C4-2B (cell line): Measurements from ENCODE around the gene LAMTOR4.
"Not testable (repeated sequence)": the region's sequence is repeated elsewhere in the genome, so short reads cannot be mapped to it uniquely, and the experiment has no call there.

ENCODE experiments used
- H3K27ac ChIP-seq: fragments of 450-650 bp; 2 replicates; pipeline ENCODE4 v1.5.1; 2017
- ZFX ChIP-seq: fragments of 450-650 bp; IDR thresholded peaks from 2 replicates; pipeline ENCODE4 v1.6.1; 2017
- TF ChIP-seq, protein P1 (sequence below): fragments of 450-650 bp; conservative IDR thresholded peaks from 2 replicates; pipeline ENCODE4 v1.5.1; 2017; ENCODE audit warnings: mild to moderate bottlenecking

Gene LAMTOR4

DNA sequence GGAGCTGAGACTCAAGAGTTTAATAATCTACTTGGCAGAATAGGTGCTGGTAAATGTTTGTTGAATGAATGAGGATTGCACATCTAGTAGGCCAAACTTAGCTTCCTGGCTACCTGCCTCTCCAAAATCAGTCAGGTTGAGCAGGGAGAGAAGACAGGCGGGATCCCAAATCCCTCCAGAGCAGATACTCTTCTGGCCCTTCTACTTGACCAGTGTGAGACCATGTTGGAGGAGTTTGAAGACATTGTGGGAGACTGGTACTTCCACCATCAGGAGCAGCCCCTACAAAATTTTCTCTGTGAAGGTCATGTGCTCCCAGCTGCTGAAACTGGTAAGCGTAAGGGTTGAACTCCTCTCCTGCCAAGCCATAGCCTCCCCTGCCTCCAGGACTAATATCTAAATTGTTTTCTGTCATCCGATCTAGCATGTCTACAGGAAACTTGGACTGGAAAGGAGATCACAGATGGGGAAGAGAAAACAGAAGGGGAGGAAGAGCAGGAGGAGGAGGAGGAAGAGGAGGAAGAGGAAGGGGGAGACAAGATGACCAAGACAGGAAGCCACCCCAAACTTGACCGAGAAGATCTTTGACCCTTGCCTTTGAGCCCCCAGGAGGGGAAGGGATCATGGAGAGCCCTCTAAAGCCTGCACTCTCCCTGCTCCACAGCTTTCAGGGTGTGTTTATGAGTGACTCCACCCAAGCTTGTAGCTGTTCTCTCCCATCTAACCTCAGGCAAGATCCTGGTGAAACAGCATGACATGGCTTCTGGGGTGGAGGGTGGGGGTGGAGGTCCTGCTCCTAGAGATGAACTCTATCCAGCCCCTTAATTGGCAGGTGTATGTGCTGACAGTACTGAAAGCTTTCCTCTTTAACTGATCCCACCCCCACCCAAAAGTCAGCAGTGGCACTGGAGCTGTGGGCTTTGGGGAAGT lies 24.2 kb upstream of the LAMTOR4 start:
- no peak overlapping the region for H3K27ac ChIP-seq
- no peak for TF ChIP-seq ZFX
- TF ChIP-seq, protein P1, sequence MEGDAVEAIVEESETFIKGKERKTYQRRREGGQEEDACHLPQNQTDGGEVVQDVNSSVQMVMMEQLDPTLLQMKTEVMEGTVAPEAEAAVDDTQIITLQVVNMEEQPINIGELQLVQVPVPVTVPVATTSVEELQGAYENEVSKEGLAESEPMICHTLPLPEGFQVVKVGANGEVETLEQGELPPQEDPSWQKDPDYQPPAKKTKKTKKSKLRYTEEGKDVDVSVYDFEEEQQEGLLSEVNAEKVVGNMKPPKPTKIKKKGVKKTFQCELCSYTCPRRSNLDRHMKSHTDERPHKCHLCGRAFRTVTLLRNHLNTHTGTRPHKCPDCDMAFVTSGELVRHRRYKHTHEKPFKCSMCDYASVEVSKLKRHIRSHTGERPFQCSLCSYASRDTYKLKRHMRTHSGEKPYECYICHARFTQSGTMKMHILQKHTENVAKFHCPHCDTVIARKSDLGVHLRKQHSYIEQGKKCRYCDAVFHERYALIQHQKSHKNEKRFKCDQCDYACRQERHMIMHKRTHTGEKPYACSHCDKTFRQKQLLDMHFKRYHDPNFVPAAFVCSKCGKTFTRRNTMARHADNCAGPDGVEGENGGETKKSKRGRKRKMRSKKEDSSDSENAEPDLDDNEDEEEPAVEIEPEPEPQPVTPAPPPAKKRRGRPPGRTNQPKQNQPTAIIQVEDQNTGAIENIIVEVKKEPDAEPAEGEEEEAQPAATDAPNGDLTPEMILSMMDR = no peak

DNA sequence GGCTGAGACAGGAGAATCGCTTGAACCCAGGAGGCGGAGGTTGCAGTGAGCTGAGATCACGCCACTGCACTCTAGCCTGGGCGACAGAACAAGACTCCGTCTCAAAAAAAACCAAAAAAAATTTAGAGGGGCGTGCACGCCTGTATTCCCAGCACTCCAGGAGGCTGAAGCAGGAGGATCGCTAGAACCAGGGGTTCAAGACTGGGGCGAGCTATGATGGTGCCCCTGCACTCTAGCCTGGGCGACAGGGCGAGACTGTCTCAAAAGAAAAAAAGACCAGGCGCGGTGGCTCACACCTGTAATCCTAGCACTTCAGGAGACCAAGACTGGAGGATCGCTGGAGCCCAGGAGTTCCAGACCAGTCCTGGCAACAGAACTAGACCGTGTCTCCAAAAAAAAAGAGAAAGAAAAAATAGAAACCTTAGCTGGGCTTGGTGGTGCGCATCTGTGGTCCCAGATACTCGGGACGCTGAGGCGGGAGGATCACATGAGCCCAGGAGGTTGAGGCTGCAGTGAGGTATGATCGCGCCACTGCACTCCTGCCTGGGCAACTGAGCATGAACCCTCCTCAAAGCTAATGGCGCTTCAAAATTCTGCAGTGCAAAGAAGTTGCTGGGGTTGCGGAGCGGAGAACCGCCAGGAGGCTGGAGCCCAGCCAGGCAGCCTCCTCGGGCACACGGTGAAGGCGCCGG lies 22.3 kb upstream of the LAMTOR4 start:
- no peak for TF ChIP-seq ZFX
- TF ChIP-seq, protein P1 = no peak
- peak overlapping the region; percentile 95 for H3K27ac ChIP-seq

DNA sequence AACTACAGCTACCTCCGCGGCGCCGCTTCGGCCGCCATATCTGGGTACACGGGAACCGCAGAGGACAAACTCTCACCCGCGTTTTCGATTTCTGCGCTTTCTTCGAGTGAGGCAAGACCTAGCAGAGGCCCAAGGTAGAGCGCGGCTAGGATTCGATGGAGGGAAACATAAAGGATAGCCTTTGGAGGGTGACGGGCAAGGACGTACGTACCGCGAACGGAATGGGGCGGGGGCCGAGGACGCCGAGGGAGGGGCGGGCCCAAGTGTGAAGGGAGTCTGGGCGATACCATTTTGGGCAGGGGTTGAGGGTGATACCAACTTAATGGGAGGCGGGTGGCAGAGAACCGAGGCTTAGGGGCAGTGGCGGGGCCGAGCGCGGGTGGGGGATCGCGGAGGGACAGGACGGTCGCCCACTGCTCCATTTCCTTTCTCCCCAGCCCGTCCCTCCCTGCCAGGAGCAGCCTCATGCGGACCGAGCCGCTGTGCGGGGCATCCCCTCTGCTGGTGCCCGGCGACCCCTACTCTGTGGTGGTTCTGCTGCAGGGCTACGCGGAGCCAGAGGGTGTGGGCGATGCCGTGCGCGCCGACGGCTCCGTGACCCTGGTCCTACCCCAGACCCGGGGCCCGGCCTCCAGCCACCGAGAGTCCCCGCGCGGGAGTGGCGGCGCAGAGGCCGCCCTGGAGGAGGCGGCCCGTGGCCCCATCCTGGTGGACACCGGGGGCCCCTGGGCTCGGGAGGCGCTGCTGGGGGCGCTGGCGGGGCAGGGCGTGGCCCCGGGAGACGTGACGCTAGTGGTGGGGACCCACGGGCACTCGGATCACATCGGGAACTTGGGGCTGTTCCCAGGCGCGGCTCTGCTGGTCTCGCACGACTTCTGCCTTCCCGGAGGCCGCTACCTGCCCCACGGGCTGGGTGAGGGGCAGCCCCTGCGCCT lies 21.5 kb upstream of the LAMTOR4 start, which contains the start of gene MBLAC1:
Gene MBLAC1, plus strand, starts transcription at position 37 of the 935 bp plus-strand sequence. Its CDS starts 429 bp downstream, at position 466.
- peak; percentile 86; the same call in 1 of the 2 replicates for TF ChIP-seq ZFX
- TF ChIP-seq, protein P1 = no peak
- peak within 1 kb of the TSS; percentile 95 for H3K27ac ChIP-seq

DNA sequence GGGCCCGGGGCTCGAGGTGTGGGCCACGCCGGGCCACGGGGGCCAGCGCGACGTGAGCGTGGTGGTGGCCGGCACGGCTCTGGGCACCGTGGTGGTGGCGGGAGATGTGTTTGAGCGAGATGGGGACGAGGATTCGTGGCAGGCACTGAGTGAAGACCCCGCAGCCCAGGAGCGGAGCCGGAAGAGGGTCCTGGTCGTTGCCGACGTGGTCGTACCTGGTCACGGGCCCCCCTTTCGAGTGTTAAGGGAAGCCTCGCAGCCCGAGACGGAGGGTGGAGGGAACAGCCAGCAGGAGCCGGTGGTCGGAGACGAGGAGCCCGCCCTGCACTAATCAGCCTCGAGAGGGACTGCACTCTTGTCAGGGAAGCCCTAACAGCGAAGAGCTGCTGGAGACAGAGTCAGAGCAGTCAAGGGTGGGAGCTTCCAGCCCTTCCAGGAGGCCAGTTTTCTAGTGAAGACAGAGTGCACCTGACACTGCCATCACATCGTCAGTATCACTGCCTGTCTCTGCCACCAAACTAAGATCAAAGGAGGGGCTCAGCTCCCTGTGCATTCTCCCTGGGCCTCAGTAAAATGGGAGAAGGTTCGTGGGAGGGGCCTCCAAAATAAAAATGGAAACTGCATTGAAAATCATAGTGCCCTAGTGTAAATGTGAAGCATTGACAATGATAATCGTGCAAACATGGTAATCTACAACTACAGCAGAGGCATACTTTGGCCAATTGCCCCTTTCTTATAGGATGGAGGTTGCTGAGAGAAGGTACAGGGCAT lies 20.7 kb upstream of the LAMTOR4 start:
- TF ChIP-seq ZFX = no peak
- TF ChIP-seq, protein P1 = no peak
- peak overlapping the region; percentile 95 for H3K27ac ChIP-seq

DNA sequence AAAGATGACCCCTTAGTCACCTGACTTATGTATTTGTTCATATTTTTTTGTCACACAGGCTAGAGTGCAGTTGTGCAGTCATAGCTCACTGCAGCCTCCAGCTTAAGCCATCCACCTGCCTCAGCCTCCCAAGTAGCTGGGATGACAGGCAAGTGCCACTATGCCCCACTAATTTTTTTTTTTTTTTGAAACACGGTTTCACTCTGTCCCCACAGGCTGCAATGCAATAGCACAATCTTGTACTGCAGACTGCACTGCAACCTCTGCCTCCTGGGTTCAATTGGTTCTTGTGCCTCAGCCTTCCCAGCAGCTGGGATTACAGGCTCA lies 20.1 kb upstream of the LAMTOR4 start:
- no peak overlapping the region for H3K27ac ChIP-seq
- no peak for TF ChIP-seq ZFX
- TF ChIP-seq, protein P1 = no peak

DNA sequence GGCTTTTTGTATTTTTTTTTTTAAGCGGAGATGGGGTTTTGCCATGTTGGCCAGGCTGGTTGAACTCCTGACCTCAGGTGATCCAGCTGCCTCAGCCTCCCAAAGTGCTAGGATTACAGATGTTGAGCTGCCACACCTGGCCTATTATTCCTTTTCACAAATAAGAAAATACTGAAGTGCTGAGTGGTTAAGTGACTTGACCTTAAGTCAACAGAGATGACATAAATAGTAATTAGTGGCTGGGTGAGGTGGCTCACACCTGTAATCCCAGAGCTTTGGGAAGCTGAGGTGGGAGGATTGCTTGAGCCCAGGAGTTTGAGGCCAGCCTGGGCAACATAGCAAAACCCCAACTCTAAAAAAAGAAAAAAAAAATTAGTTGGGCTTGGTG lies 18.5 kb upstream of the LAMTOR4 start:
- H3K27ac ChIP-seq = not testable (repeated sequence)
